NCI-H774 (cell line): Measurements from ENCODE around the gene REG1A.

ENCODE experiments used
- DNase-seq: peaks from one replicate; lab custom pipeline; 2025; lab: John Stamatoyannopoulos, UW

The REG1A gene

GRCh38 chr2:79125721-79125985, 5.4 kb downstream of the REG1A start:
- no peak for DNase-seq

- DNase-seq: no peak
Observed at GRCh38 chr2:79128406-79128805, 8.1 kb downstream of the REG1A start.

GRCh38 chr2:79129260-79129659, 9.0 kb downstream of the REG1A start:
- DNase-seq: no peak

DNA sequence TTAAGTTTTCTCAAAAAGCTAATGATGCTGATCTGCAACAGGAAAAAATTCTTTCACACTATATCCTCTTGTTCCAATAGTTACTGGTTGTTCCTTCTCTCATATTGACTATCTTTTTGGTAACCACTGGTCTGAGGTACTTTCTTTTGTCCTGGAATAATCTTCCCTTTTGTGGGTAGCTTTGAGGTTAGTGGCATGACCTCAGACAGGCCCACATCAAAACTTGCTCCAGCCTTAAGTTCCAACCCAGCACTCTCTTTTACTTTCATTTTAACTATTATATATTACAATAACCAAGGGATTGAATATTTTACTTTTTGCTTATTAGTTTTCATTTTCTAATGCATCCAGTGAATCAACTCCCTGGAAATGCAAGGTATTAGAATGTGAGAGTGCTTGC, 9.5 kb downstream of the REG1A start:
- DNase-seq: no peak

- DNase-seq: no peak
Observed at GRCh38 chr2:79131687-79132086, 11.4 kb downstream of the REG1A start.

- DNase-seq: no peak
Observed at GRCh38 chr2:79138385-79138784, 18.1 kb downstream of the REG1A start.

DNA sequence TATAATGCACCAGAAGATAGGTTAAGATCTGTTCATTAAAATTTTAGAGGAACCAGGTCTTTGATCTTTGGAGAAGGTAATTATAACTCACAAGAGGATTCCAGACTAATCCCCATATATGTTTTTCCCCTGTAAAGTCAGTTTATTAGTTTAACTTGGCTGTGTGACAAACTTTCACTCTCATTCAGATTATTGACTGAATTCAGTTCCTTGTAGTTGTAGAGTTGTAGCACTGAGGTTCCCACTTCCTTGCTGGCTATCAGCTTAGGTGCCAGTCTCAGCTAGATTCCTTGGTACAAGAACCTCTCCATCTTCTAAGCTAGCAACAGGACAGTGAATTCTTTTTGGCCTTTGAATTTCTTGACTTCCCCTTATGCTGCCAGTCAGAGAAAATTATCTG, 19.1 kb downstream of the REG1A start:
- DNase-seq: no peak

DNA sequence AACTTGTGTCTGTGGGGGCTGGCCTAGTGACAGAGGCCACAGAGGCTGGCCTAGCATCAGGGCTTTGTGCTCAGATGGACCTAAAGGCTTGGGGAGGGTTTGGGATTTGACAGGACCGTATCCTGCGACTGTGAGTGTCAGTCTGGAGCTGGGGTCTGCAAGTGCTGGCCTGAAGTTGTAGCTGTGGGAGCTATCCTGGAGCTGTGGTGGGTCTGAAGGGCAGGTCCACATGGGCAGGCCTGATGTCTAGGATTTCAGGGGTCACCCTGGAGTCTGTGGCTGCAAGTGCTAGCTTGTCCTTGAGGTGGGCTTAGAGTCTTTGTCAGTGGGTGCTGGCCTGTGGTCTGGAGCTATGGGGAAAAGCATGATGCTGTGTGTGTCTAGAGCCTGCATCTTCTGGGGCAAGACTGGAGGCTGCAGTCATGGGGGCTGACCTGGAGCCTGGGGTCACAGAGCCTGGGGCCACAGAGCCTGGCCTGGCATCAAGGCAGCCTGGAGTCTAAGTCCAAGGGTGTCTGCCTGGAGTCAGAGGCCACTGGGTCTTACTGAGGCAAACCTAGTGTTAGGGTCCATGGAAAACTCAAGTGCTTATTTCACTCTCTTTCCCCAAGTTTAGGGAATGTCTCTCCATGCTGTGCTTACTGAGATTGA, 35.7 kb downstream of the REG1A start:
- DNase-seq: no peak

DNA sequence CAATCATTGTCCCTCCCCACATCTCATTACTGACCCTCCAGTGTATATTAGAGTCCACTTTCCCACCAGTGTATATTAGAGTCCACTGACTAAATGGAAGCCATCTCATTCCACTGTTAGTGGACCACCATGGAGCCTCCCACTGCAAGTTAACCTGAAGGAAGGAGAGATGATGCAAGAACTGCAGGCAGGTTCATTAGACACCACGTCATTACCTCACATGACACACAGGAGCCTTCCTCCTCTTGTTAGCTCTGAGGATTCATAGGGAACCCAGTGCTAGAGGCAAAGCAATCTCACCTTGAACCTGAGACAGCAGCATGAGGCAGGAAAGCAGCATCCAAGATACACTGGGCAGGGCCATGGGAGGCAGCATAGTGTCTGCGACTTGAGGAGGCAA, 38.7 kb downstream of the REG1A start:
- DNase-seq: no peak

DNA sequence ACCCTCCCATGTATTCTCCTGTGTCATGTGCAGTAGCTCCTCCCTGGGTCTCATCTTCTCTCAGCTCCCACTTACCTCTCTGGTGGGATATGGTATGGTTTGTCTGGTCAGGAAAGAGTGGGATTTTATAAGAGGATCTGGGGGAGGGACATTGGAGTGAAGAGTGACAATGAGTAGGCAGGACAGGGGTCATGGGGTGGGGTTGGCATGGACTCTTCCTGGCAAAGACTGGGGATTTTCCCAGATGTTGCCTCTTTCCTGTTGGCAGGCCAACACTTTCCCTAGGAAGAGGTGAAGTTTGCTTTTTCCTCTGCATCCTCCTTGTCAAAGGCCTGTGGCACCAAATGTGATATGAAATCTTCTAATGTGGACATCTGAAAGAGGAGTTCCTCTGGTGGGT, 39.4 kb downstream of the REG1A start, which contains the start of gene REG3A:
REG3A (minus strand) TSS at position 101 of the 400 bp plus-strand sequence. CDS start 348 bp downstream, outside the sequence.
- no peak for DNase-seq

DNA sequence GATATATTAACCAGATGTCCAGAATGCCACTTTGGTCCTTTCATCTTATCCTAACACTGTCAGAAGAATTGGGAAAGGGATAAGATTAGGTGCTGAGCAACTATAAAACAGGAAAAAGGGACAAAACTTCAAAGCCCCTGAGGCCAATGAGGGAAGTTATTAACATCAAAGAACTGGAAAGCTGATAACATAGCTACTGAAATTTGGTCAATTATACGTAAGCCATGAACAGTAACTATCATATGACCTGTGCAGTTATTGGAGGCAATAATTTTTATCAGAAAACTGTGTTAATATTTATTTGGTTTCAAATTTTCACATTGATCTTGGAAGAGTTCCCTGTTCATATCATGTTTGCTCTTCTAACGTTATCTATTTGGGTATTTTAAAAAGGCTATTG, 41.8 kb downstream of the REG1A start:
- no peak for DNase-seq

- no peak for DNase-seq
Observed at GRCh38 chr2:79162801-79163200, 42.5 kb downstream of the REG1A start.

GRCh38 chr2:79171348-79171958, 51.2 kb downstream of the REG1A start:
- no peak for DNase-seq
